ENCODE measurements around the gene GATA3. TPM values are rescaled to one million over a fixed set of nuclear protein-coding genes. Genes with fewer than 3 reads are reported as not detected.

The GATA3 gene
- total RNA-seq, 4 donors from 2014 or later: 0.12 to 0.61 (median 0.58) TPM

GRCh38 chr10:8041284-8041991 lies 13.1 kb upstream of the GATA3 start:
- intact Hi-C loops (cut with DNase I; ENCODE audit: low total_unique reads) (no loop called here), in situ Hi-C loops (cut with MboI; ENCODE audit: low sequenced_read_pairs in 4 of 4) (no loop called here)

GRCh38 chr10:8041992-8042720 lies 12.3 kb upstream of the GATA3 start:
- no peaks in the 10 kb centered on the region for H3K36me3 ChIP-seq
- in situ Hi-C loops (cut with MboI; ENCODE audit: low sequenced_read_pairs in 4 of 4) (no loop called here), intact Hi-C loops (cut with DNase I; ENCODE audit: low total_unique reads) (no loop called here)
- ATAC-seq: no peak
- no peak for DNase-seq
- TF ChIP-seq CTCF (IDR thresholded peaks at IDR 0.05 in 4 of 5, conservative IDR thresholded peaks at IDR 0.05 in 1 of 5) (no peak), POLR2A (IDR thresholded peaks at IDR 0.05) (no peak)
- H3K4me3 ChIP-seq: no peak overlapping the region
- no peaks in the 10 kb centered on the region for H3K9me3 ChIP-seq
- no peak overlapping the region for H3K27ac ChIP-seq
- H3K27me3 ChIP-seq: peaks cover 96 to 100% (median 100%) of the 10 kb centered on the region in 3 donors
- H3K4me1 ChIP-seq: peaks cover 9 to 10% of the 10 kb centered on the region in 2 donors

More at GRCh38 chr10:8041284-8041991, 13.1 kb upstream of the GATA3 start:
- H3K4me1 ChIP-seq: peaks cover 9 to 10% of the 10 kb centered on the region in 2 donors
- H3K27ac ChIP-seq: no peak overlapping the region
- TF ChIP-seq CTCF (IDR thresholded peaks at IDR 0.05 in 4 of 5, conservative IDR thresholded peaks at IDR 0.05 in 1 of 5) (no peak), POLR2A (IDR thresholded peaks at IDR 0.05) (no peak)
- H3K36me3 ChIP-seq: no peaks in the 10 kb centered on the region
- DNase-seq (no peak), ATAC-seq (no peak)
- H3K27me3 ChIP-seq: peaks cover 96 to 100% (median 100%) of the 10 kb centered on the region in 3 donors
- no peaks in the 10 kb centered on the region for H3K9me3 ChIP-seq
- no peak overlapping the region for H3K4me3 ChIP-seq

- no peak for TF ChIP-seq CTCF (IDR thresholded peaks at IDR 0.05 in 4 of 5, conservative IDR thresholded peaks at IDR 0.05 in 1 of 5)
- no peak for TF ChIP-seq POLR2A (IDR thresholded peaks at IDR 0.05)
- Histone ChIP-seq H3K27ac (no peak overlapping the region), H3K4me1 (peaks cover 9 to 10% of the 10 kb centered on the region in 2 donors), H3K36me3 (no peaks in the 10 kb centered on the region), H3K4me3 (no peak overlapping the region), H3K27me3 (peaks cover 98 to 100% (median 100%) of the 10 kb centered on the region in 3 donors), H3K9me3 (no peaks in the 10 kb centered on the region)
- intact Hi-C loops (cut with DNase I; ENCODE audit: low total_unique reads): no loop called here
- no peak for ATAC-seq
- no peak for DNase-seq
- in situ Hi-C loops (cut with MboI; ENCODE audit: low sequenced_read_pairs in 4 of 4): no loop called here
Measured at GRCh38 chr10:8042721-8043568, 11.5 kb upstream of the GATA3 start.

- intact Hi-C loops (cut with DNase I; ENCODE audit: low total_unique reads): no loop called here
- DNase-seq: no peak
- Histone ChIP-seq H3K4me1 (peaks cover 9 to 10% of the 10 kb centered on the region in 2 donors), H3K4me3 (no peak overlapping the region), H3K36me3 (no peaks in the 10 kb centered on the region), H3K9me3 (no peaks in the 10 kb centered on the region), H3K27ac (no peak overlapping the region), H3K27me3 (peaks cover 98 to 100% (median 100%) of the 10 kb centered on the region in 3 donors)
- no peak for ATAC-seq
- TF ChIP-seq CTCF (IDR thresholded peaks at IDR 0.05 in 4 of 5, conservative IDR thresholded peaks at IDR 0.05 in 1 of 5) (no peak), POLR2A (IDR thresholded peaks at IDR 0.05) (no peak)
- in situ Hi-C loops (cut with MboI; ENCODE audit: low sequenced_read_pairs in 4 of 4): no loop called here
Measured at GRCh38 chr10:8043569-8044306, 10.8 kb upstream of the GATA3 start.

Measured in gastrocnemius medialis (tissue), 4 donors.